Adrenal gland (tissue), 5 donors: ENCODE data around the gene RAB4A.

Experiments used
- POLR2A ChIP-seq, 2 donors: fragments of 450-650 bp; IDR thresholded peaks; one replicate each; pipeline ENCODE4 v1.6.1; 2017; ENCODE audit warnings: antibody characterized with exemption in 2 of 2, mild to moderate bottlenecking in 2 of 2, moderate library complexity in 1 of 2
- TF ChIP-seq, protein P1 (sequence below), 6 experiments: fragments of 450-650 bp in 4 of 6; fragments of 200-600 bp in 2 of 6; sonication (generic) in 1 of 6; IDR thresholded peaks; 1 replicate in 5 of 6; 2 replicates in 1 of 6; pipeline versions ENCODE4 v1.5.1 to v1.8.0; 2016 to 2021; ENCODE audit warnings: antibody characterized with exemption in 6 of 6, mild to moderate bottlenecking in 2 of 6, moderate library complexity in 1 of 6
- donor health status: DM: no; HTN: no; CAD: no.

- TF ChIP-seq, protein P1, sequence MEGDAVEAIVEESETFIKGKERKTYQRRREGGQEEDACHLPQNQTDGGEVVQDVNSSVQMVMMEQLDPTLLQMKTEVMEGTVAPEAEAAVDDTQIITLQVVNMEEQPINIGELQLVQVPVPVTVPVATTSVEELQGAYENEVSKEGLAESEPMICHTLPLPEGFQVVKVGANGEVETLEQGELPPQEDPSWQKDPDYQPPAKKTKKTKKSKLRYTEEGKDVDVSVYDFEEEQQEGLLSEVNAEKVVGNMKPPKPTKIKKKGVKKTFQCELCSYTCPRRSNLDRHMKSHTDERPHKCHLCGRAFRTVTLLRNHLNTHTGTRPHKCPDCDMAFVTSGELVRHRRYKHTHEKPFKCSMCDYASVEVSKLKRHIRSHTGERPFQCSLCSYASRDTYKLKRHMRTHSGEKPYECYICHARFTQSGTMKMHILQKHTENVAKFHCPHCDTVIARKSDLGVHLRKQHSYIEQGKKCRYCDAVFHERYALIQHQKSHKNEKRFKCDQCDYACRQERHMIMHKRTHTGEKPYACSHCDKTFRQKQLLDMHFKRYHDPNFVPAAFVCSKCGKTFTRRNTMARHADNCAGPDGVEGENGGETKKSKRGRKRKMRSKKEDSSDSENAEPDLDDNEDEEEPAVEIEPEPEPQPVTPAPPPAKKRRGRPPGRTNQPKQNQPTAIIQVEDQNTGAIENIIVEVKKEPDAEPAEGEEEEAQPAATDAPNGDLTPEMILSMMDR (IDR thresholded peaks at IDR 0.05) = no peak
- TF ChIP-seq POLR2A (IDR thresholded peaks at IDR 0.05) = no peak
Observed at GRCh38 chr1:229298887-229299503, 28.1 kb downstream of the RAB4A start.
